HFFc6 (cell line): ENCODE results near the gene ASB3. TPM values are rescaled to one million over a fixed set of nuclear protein-coding genes. Genes with fewer than 3 reads are reported as not detected.

Experiments used
- DNase-seq: peaks from one replicate; pipeline ENCODE4 v3.0.0-alpha.2; 2018
- H3K27ac Mint-ChIP-seq: 2 replicates; pipeline ENCODE4 v1.8.0; 2020; ENCODE audit warnings: mild to moderate bottlenecking, mixed read lengths
- H3K27me3 Mint-ChIP-seq: 2 replicates; pipeline ENCODE4 v1.8.0; 2021; ENCODE audit warnings: mild to moderate bottlenecking, moderate library complexity, mixed read lengths; ENCODE audit not compliant: insufficient read depth
- H3K36me3 Mint-ChIP-seq: 2 replicates; pipeline ENCODE4 v1.8.0; 2021; ENCODE audit warnings: low read depth, mixed read lengths
- H3K4me1 Mint-ChIP-seq: 2 replicates; pipeline ENCODE4 v1.8.0; 2020; ENCODE audit warnings: low read depth, mixed read lengths
- H3K4me3 Mint-ChIP-seq: 2 replicates; pipeline ENCODE4 v1.8.0; 2020; ENCODE audit warnings: mild to moderate bottlenecking, moderate library complexity, mixed read lengths
- H3K9me3 Mint-ChIP-seq: 2 replicates; pipeline ENCODE4 v1.8.0; 2020; ENCODE audit warnings: mild to moderate bottlenecking, mixed read lengths
- CTCF ChIP-seq: fragments of 200-600 bp; sonication (generic); IDR thresholded peaks from 2 replicates; pipeline ENCODE4 v1.5.0; 2021; ENCODE audit warnings: antibody characterized with exemption, mild to moderate bottlenecking
- total RNA-seq, 6 experiments: library from RNA; stranded (reverse); fragmentation: NEBNext Ultra II Directional; extraction: Animal tissue kit (Norgen Biotek cat#: 25700); gene quantifications; 2 replicates in 1 of 6; 3 replicates in 5 of 6; pipeline ENCODE4 v1.2.3, GENCODE V29; 2021

Gene ASB3
- total RNA-seq, 6 experiments from 2014 or later = 15.7 to 22.0 (median 17.3) TPM

DNA sequence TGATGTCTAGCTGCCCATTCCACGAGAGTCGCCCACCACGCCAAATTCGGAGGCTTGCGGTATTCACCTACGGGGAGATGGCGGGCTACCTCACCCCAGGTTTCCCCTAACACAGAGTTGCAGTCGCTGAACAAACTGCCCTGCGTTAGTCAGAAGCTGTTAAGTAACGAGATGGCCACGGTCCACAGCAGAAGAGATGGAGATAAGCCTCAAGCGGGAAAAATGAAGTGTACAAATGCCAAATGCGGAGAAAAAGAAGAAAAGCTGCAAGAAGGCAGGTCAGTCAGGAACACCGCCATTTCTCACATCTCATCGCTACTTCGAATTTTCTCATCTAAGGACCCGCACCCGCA, 425 bp downstream of the ASB3 start:
- Mint-ChIP-seq H3K4me1 (peaks cover 36% of the 10 kb centered on the region), H3K4me3 (peak overlapping the region; percentile 98), H3K27ac (peak overlapping the region; percentile 89), H3K36me3 (peaks cover 13% of the 10 kb centered on the region), H3K27me3 (no peaks in the 10 kb centered on the region; the same call in none of the 2 replicates), H3K9me3 (no peaks in the 10 kb centered on the region)
- TF ChIP-seq CTCF = no peak
- DNase-seq = peak; percentile 38

DNA sequence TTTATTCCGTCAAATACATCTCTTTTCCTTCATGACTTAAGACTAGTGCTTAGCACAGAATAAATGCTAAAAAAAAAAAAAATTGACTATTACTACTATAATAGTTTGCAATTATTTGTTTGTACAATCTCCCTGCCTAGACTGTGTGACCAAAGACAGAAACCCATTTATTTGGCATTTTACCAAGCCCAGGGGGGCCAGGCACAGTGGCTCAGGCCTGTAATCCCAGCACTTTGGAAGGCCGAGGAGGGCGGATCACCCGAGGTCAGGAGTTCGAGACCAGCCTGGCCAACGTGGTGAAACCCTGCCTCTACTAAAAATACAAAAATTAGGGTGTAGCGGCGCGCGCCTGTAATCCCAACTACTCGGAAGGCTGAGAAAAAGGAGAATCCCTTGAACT, 1.4 kb downstream of the ASB3 start:
- peaks cover 15% of the 10 kb centered on the region for H3K36me3 Mint-ChIP-seq
- peaks cover 28% of the 10 kb centered on the region for H3K4me1 Mint-ChIP-seq
- peak overlapping the region; percentile 98 for H3K4me3 Mint-ChIP-seq
- no peak for TF ChIP-seq CTCF
- H3K27ac Mint-ChIP-seq = peak overlapping the region; percentile 89
- H3K27me3 Mint-ChIP-seq = no peaks in the 10 kb centered on the region; the same call in 1 of the 2 replicates
- no peaks in the 10 kb centered on the region for H3K9me3 Mint-ChIP-seq
- DNase-seq = no peak

DNA sequence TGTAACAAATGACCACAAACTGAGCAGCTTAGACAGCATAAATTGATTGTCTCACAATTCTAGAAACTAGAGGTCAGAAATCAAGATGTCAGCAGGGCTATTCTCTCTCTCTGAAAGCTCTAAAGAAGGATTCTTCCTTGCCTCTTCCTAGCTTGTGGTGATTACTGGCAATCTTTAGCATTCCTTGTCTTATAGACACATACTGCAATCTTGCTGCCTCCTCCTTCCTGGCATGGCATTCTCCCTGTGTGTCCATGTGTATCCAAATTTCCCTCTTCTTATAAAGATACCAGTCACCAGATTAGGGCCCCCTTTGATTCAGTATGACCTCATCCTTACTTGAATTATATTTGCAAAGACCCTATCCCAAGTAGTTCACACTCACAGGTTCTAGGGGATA, 2.3 kb downstream of the ASB3 start:
- Mint-ChIP-seq H3K4me1 (peaks cover 28% of the 10 kb centered on the region), H3K9me3 (no peaks in the 10 kb centered on the region), H3K27ac (peak overlapping the region; percentile 62), H3K27me3 (no peaks in the 10 kb centered on the region; the same call in 1 of the 2 replicates), H3K36me3 (peaks cover 24% of the 10 kb centered on the region), H3K4me3 (peak overlapping the region; percentile 98)
- DNase-seq = peak; percentile 18
- no peak for TF ChIP-seq CTCF

- Mint-ChIP-seq H3K36me3 (peaks cover 26% of the 10 kb centered on the region), H3K27ac (peak overlapping the region; percentile 26; the same call in 1 of the 2 replicates), H3K4me1 (peaks cover 17% of the 10 kb centered on the region), H3K9me3 (no peaks in the 10 kb centered on the region), H3K27me3 (no peaks in the 10 kb centered on the region; the same call in 1 of the 2 replicates), H3K4me3 (no peak overlapping the region)
- no peak for DNase-seq
- TF ChIP-seq CTCF = no peak
Observed at GRCh38 chr2:53782676-53783075, 4.1 kb downstream of the ASB3 start.

GRCh38 chr2:53780056-53780455, 6.7 kb downstream of the ASB3 start:
- Mint-ChIP-seq H3K27ac (no peak overlapping the region), H3K9me3 (no peaks in the 10 kb centered on the region), H3K4me1 (peaks cover 16% of the 10 kb centered on the region), H3K36me3 (peaks cover 21% of the 10 kb centered on the region; the same call in 1 of the 2 replicates), H3K4me3 (no peak overlapping the region), H3K27me3 (no peaks in the 10 kb centered on the region)
- no peak for TF ChIP-seq CTCF
- no peak for DNase-seq
